GM18861 (cell line): ENCODE measurements around the gene KLHL6.

Source experiments
- ATAC-seq: cut with Tn5 transposase; IDR thresholded peaks from one replicate; pipeline ENCODE4 v1.9.1; 2021; ENCODE audit not compliant: unreplicated experiment

Gene KLHL6

GRCh38 chr3:183508821-183509220, 46.7 kb downstream of the KLHL6 start:
- no peak for ATAC-seq

- ATAC-seq: no peak
Measured at GRCh38 chr3:183507551-183507950, 48.0 kb downstream of the KLHL6 start.

GRCh38 chr3:183506674-183507320, 48.7 kb downstream of the KLHL6 start:
- ATAC-seq: no peak

GRCh38 chr3:183504597-183504996, 50.9 kb downstream of the KLHL6 start:
- ATAC-seq: no peak

- no peak for ATAC-seq
Measured at GRCh38 chr3:183503746-183504145, 51.8 kb downstream of the KLHL6 start.

- no peak for ATAC-seq
Measured at GRCh38 chr3:183502237-183503181, 53.0 kb downstream of the KLHL6 start.

GRCh38 chr3:183500981-183501704, 54.4 kb downstream of the KLHL6 start:
- no peak for ATAC-seq

GRCh38 chr3:183500319-183500718, 55.2 kb downstream of the KLHL6 start:
- no peak for ATAC-seq

- ATAC-seq: no peak
Measured at GRCh38 chr3:183498634-183499033, 56.9 kb downstream of the KLHL6 start.

GRCh38 chr3:183497313-183497712, 58.2 kb downstream of the KLHL6 start:
- ATAC-seq: no peak

GRCh38 chr3:183496311-183496710, 59.2 kb downstream of the KLHL6 start:
- ATAC-seq: no peak

- ATAC-seq: no peak
Measured at GRCh38 chr3:183494341-183494740, 61.2 kb downstream of the KLHL6 start.

- ATAC-seq: no peak
Measured at GRCh38 chr3:183493296-183494045, 62.0 kb downstream of the KLHL6 start.

- no peak for ATAC-seq
Measured at GRCh38 chr3:183492849-183493179, 62.7 kb downstream of the KLHL6 start.

- ATAC-seq: no peak
Measured at GRCh38 chr3:183491923-183492848, 63.3 kb downstream of the KLHL6 start.

GRCh38 chr3:183491109-183491922, 64.2 kb downstream of the KLHL6 start:
- ATAC-seq: no peak

- no peak for ATAC-seq
Measured at GRCh38 chr3:183490653-183491052, 64.9 kb downstream of the KLHL6 start.

GRCh38 chr3:183490211-183490601, 65.3 kb downstream of the KLHL6 start:
- no peak for ATAC-seq
